A549 (cell line): ENCODE results near the gene PIGZ. TPM values are rescaled to one million over a fixed set of nuclear protein-coding genes. Genes with fewer than 3 reads are reported as not detected.

Experiments used
- ATAC-seq, 2 experiments: fragments of 200-7000 bp in 1 of 2; fragments of >200 bp in 1 of 2; cut with Nextera tagmentation in 1 of 2; cut with Tn5 transposase in 1 of 2; 3 replicates each; pipeline versions ENCODE4 v1.8.0 to v1.9.1; 2018 to 2020; ENCODE audit warnings: mild to moderate bottlenecking in 1 of 2, moderate library complexity in 1 of 2
- CTCF ChIA-PET: fragments of 300-600 bp; sonication (Branson Sonifier 250); formaldehyde crosslinking; extraction: SDS; loops from one replicate; lab custom pipeline; 2021; ENCODE audit warnings: antibody characterized with exemption, inconsistent platforms; lab: Yijun Ruan, JAX
- POLR2A ChIA-PET: fragments of 350-600 bp; formaldehyde crosslinking; extraction: SDS; loops from one replicate; lab custom pipeline; 2021; ENCODE audit warnings: antibody characterized with exemption, inconsistent platforms; lab: Yijun Ruan, JAX
- DNase-seq, 2 experiments: peaks; one replicate each; pipeline versions ENCODE4 v3.0.0 to v3.0.0-alpha.2; 2011 to 2016; ENCODE audit warnings: low read depth in 1 of 2, low spot score in 1 of 2
- FAIRE-seq: peaks from 2 replicates; lab custom pipeline; 2011; peaks lifted over from hg19 to GRCh38; lab: Jason Lieb, UNC
- H3K27ac ChIP-seq, 2 experiments: fragments of >200 bp; sonication (Bioruptor Twin); formaldehyde crosslinking; 3 replicates each; pipeline ENCODE4 v1.5.1; 2016 to 2017
- H3K4me1 ChIP-seq: fragments of >200 bp; sonication (Bioruptor Twin); formaldehyde crosslinking; 3 replicates; pipeline ENCODE4 v1.6.1; 2016
- H3K4me2 ChIP-seq: fragments of >200 bp; sonication (Bioruptor Twin); formaldehyde crosslinking; 3 replicates; pipeline ENCODE4 v1.6.1; 2016
- H3K4me3 ChIP-seq: fragments of >200 bp; sonication (Bioruptor Twin); formaldehyde crosslinking; 3 replicates; pipeline ENCODE4 v1.5.1; 2016
- H3K9me3 ChIP-seq: fragments of >200 bp; sonication (Bioruptor Twin); formaldehyde crosslinking; 3 replicates; pipeline ENCODE4 v1.6.1; 2016
- BHLHE40 ChIP-seq: IDR thresholded peaks from 2 replicates; pipeline ENCODE4 v1.6.1; 2012; ENCODE audit warnings: low read depth, low read length, inconsistent platforms
- CHD4 ChIP-seq: fragments of 200-600 bp; sonication (generic); IDR thresholded peaks from 2 replicates; pipeline ENCODE4 v1.6.1; 2016; ENCODE audit warnings: antibody characterized with exemption, mild to moderate bottlenecking, borderline replicate concordance
- EHF ChIP-seq: fragments of 250-450 bp; sonication (Bioruptor Pico); IDR thresholded peaks from 2 replicates; pipeline ENCODE4 v1.5.0; 2020; ENCODE audit warnings: mild to moderate bottlenecking
- ESRRA ChIP-seq: fragments of 150-350 bp; IDR thresholded peaks from 2 replicates; pipeline ENCODE4 v1.6.1; 2014; ENCODE audit warnings: mild to moderate bottlenecking, low read length, borderline replicate concordance
- FOSL2 ChIP-seq, 2 experiments: fragments of 450-650 bp in 1 of 2; fragments of >200 bp in 1 of 2; sonication (Bioruptor Twin) in 1 of 2; formaldehyde crosslinking; IDR thresholded peaks; 2 replicates each; pipeline versions ENCODE4 v1.5.0 to v1.6.1; 2016 to 2020; ENCODE audit warnings: mild to moderate bottlenecking in 1 of 2, moderate library complexity in 1 of 2
- HEYL ChIP-seq: fragments of 250-450 bp; sonication (Bioruptor Pico); IDR thresholded peaks from 2 replicates; pipeline ENCODE4 v1.8.0; 2021; ENCODE audit warnings: mild to moderate bottlenecking, moderate library complexity
- HOXA7 ChIP-seq: fragments of 250-450 bp; sonication (Bioruptor Pico); IDR thresholded peaks from 2 replicates; pipeline ENCODE4 v1.5.0; 2020; ENCODE audit warnings: mild to moderate bottlenecking, moderate library complexity
- HOXB13 ChIP-seq: fragments of 250-450 bp; sonication (Bioruptor Pico); IDR thresholded peaks from 2 replicates; pipeline ENCODE4 v1.5.0; 2020; ENCODE audit warnings: low read depth, mild to moderate bottlenecking, moderate library complexity
- JUNB ChIP-seq: fragments of >200 bp; sonication (Bioruptor Twin); formaldehyde crosslinking; IDR thresholded peaks from 2 replicates; pipeline ENCODE4 v1.6.1; 2016
- MYC ChIP-seq: IDR thresholded peaks from 2 replicates; pipeline ENCODE4 v1.6.1; 2012; ENCODE audit warnings: mild to moderate bottlenecking, inconsistent platforms, low read length, improper control_type of control experiment, borderline replicate concordance
- NFE2L2 ChIP-seq: fragments of 150-350 bp; conservative IDR thresholded peaks from 2 replicates; pipeline ENCODE4 v1.6.1; 2014; ENCODE audit warnings: low read length
- RARB ChIP-seq: fragments of 250-450 bp; sonication (Bioruptor Pico); IDR thresholded peaks from 2 replicates; pipeline ENCODE4 v1.8.0; 2021; ENCODE audit warnings: mild to moderate bottlenecking, moderate library complexity
- RNF2 ChIP-seq: fragments of 200-600 bp; sonication (generic); IDR thresholded peaks from 2 replicates; pipeline ENCODE4 v1.6.1; 2016; ENCODE audit warnings: low read depth, mild to moderate bottlenecking, antibody characterized with exemption, moderate library complexity, borderline replicate concordance
- SMC3 ChIP-seq: fragments of >200 bp; sonication (Bioruptor Twin); formaldehyde crosslinking; IDR thresholded peaks from 3 replicates; pipeline ENCODE4 v1.6.1; 2018; ENCODE audit warnings: inconsistent platforms
- SREBF2 ChIP-seq: fragments of 450-650 bp; IDR thresholded peaks from 2 replicates; pipeline ENCODE4 v1.6.1; 2014; ENCODE audit warnings: mild to moderate bottlenecking, moderate library complexity
- TP53 ChIP-seq: fragments of 250-450 bp; sonication (Bioruptor Pico); IDR thresholded peaks from 2 replicates; pipeline ENCODE4 v1.5.0; 2021; ENCODE audit warnings: mild to moderate bottlenecking, moderate library complexity
- ZC3H11A ChIP-seq: fragments of 450-650 bp; IDR thresholded peaks from 2 replicates; pipeline ENCODE4 v1.6.1; 2014; ENCODE audit warnings: antibody characterized with exemption, mild to moderate bottlenecking
- ZSCAN20 ChIP-seq: fragments of 250-450 bp; sonication (Bioruptor Pico); IDR thresholded peaks from 2 replicates; pipeline ENCODE4 v1.8.0; 2022; ENCODE audit warnings: mild to moderate bottlenecking, moderate library complexity
- WGBS: methylation state at CpG from one replicate; pipeline ENCODE4 v1.1.6; 2017; ENCODE audit errors: missing lambda C conversion rate; 5-methylcytosine and 5-hydroxymethylcytosine counted together
- polyA plus RNA-seq, 4 experiments: library from polyadenylated mRNA; depleted of rRNA in 3 of 4; stranded (reverse); fragments of >200 nt; fragmentation: RNase III in 1 of 4; extraction: RNeasy Plus Mini Kit Qiagen cat#74134 plus additional on column Dnase treatment in 1 of 4; gene quantifications; 2 replicates in 3 of 4; 3 replicates in 1 of 4; pipeline ENCODE4 v1.2.3, GENCODE V29; 2011 to 2017
- TF ChIP-seq, protein P1 (sequence below): fragments of >200 bp; sonication (Bioruptor Twin); formaldehyde crosslinking; IDR thresholded peaks from 2 replicates; pipeline ENCODE4 v1.6.1; 2016
- TF ChIP-seq, protein P2 (sequence below): fragments of 250-450 bp; sonication (Bioruptor Pico); IDR thresholded peaks from 2 replicates; pipeline ENCODE4 v1.5.0; 2020; ENCODE audit warnings: low read depth, mild to moderate bottlenecking, moderate library complexity
- TF ChIP-seq, protein P3 (sequence below): fragments of >200 bp; sonication (Bioruptor Twin); formaldehyde crosslinking; IDR thresholded peaks from 3 replicates; pipeline ENCODE4 v1.6.1; 2016
- TF ChIP-seq, protein P4 (sequence below): IDR thresholded peaks from 2 replicates; pipeline ENCODE4 v1.6.1; 2012; ENCODE audit warnings: low read depth, borderline replicate concordance
- TF ChIP-seq, protein P5 (sequence below): fragments of >200 bp; sonication (Bioruptor Twin); formaldehyde crosslinking; IDR thresholded peaks from 3 replicates; pipeline ENCODE4 v1.5.1; 2016

PIGZ gene
- polyA plus RNA-seq, 2 of the 4 experiments (the other 2 are of a cell fraction): 1.4 to 1.8 TPM

DNA sequence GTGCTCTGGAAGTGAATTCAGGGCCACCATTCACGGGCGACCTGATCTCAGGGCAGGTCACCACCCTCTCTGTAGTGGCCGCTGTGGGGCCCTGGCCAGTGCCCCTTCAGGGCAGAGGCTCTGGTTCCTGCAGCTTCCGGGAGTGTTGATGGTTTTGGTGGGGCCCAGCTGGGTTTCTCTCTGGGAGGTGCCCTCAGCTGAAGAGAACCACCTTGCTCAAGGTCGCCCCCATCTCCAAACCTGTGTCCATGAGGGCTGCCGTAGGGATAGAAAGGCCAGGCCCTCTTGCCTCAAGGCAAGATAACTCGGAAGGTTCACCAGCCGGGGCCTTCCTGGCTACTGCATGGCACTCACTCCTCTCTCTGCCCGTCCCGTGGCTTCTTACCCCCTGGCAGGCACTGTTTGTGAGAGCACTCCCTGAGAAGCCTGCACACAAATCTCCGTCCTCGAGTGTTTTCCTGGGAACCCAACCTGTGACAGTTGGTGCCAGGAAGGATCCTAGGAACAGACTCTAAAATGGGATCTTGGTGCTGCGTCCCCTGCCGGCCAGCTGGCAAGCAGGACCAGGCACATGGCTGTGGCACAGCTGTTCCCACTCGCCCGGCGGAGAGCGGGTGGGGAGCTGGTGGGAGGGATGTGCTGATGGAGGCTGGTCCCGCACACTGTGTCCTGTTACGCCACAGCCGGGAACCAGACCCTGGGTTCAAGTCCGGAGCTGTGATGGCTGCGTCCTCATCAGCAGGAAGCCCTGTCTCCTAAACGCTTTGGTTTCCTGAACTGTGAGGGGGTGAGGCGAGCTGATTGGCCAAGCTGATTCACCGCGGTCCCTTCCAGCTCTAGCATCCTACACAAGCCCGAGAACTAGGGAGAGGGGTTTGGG is 23.2 kb upstream of the PIGZ start:
- H3K4me2 ChIP-seq: no peak overlapping the region
- H3K4me3 ChIP-seq: no peak overlapping the region
- CTCF ChIA-PET: interaction anchor here (1.8 to 4.6 kb wide), 4 partner anchors 11 to 39 kb away, joined by 5 to 17 read pairs (median 11); no protein-coding TSS in a partner anchor
- H3K4me1 ChIP-seq: no peaks in the 10 kb centered on the region
- ATAC-seq: no peak
- TF ChIP-seq FOSL2 (IDR thresholded peaks at IDR 0.05): no peak
- TF ChIP-seq FOSL2 (CRISPR knock-in tag; IDR thresholded peaks at IDR 0.05): no peak
- no peak for TF ChIP-seq ZSCAN20 (CRISPR knock-in tag)
- no peak for TF ChIP-seq NFE2L2
- TF ChIP-seq TP53 (CRISPR knock-in tag): no peak
- TF ChIP-seq ZC3H11A: no peak
- no peak for TF ChIP-seq EHF (CRISPR knock-in tag)
- TF ChIP-seq, protein P1, sequence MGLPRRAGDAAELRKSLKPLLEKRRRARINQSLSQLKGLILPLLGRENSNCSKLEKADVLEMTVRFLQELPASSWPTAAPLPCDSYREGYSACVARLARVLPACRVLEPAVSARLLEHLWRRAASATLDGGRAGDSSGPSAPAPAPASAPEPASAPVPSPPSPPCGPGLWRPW: no peak
- TF ChIP-seq SMC3: no peak
- TF ChIP-seq BHLHE40: no peak
- no peak for TF ChIP-seq RNF2
- TF ChIP-seq HEYL (CRISPR knock-in tag): no peak
- TF ChIP-seq ESRRA: no peak
- TF ChIP-seq, protein P2, sequence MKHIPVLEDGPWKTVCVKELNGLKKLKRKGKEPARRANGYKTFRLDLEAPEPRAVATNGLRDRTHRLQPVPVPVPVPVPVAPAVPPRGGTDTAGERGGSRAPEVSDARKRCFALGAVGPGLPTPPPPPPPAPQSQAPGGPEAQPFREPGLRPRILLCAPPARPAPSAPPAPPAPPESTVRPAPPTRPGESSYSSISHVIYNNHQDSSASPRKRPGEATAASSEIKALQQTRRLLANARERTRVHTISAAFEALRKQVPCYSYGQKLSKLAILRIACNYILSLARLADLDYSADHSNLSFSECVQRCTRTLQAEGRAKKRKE: no peak
- no peak for TF ChIP-seq JUNB
- TF ChIP-seq CHD4: no peak
- TF ChIP-seq HOXA7: no peak
- TF ChIP-seq, protein P3, sequence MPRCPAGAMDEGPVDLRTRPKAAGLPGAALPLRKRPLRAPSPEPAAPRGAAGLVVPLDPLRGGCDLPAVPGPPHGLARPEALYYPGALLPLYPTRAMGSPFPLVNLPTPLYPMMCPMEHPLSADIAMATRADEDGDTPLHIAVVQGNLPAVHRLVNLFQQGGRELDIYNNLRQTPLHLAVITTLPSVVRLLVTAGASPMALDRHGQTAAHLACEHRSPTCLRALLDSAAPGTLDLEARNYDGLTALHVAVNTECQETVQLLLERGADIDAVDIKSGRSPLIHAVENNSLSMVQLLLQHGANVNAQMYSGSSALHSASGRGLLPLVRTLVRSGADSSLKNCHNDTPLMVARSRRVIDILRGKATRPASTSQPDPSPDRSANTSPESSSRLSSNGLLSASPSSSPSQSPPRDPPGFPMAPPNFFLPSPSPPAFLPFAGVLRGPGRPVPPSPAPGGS: no peak
- TF ChIP-seq SREBF2: no peak
- TF ChIP-seq, protein P4, sequence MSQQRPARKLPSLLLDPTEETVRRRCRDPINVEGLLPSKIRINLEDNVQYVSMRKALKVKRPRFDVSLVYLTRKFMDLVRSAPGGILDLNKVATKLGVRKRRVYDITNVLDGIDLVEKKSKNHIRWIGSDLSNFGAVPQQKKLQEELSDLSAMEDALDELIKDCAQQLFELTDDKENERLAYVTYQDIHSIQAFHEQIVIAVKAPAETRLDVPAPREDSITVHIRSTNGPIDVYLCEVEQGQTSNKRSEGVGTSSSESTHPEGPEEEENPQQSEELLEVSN: no peak
- POLR2A ChIA-PET: no interaction called here
- H3K9me3 ChIP-seq: no peaks in the 10 kb centered on the region
- no peak for FAIRE-seq
- H3K27ac ChIP-seq: no peak overlapping the region
- DNase-seq: no peak
- 80% methylated on average over 17 of the region's 28 CpGs for WGBS

DNA sequence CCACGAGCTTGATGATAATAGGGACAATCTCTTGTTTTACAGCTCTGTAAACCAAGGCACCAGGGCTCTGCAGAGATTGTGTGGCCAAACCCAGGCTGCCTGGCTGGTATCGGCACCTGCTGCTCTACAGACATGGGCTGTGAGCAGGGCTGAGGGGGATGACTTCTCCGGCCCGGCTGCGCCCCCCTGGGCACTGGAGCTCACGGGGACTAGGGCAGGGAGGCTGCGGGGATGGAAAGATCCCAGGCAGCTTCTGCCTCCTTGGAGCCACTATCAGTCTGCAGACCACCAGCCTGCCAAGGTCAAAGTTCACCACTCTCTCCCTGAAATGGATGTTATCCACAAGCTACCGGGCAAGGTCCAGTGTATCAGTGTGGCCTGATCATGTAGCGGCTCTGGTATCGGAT is 22.0 kb upstream of the PIGZ start:
- no peak overlapping the region for H3K4me3 ChIP-seq
- no peaks in the 10 kb centered on the region for H3K4me1 ChIP-seq
- CTCF ChIA-PET: interaction anchor here (0.6 to 4.6 kb wide), 4 partner anchors 12 to 208 kb away, joined by 3 to 17 read pairs (median 8); no protein-coding TSS in a partner anchor
- no peak for ATAC-seq
- FAIRE-seq: no peak
- no peak for DNase-seq
- WGBS: 100% methylated on average over 3 of the region's 10 CpGs
- POLR2A ChIA-PET: no interaction called here
- TF ChIP-seq, protein P5, sequence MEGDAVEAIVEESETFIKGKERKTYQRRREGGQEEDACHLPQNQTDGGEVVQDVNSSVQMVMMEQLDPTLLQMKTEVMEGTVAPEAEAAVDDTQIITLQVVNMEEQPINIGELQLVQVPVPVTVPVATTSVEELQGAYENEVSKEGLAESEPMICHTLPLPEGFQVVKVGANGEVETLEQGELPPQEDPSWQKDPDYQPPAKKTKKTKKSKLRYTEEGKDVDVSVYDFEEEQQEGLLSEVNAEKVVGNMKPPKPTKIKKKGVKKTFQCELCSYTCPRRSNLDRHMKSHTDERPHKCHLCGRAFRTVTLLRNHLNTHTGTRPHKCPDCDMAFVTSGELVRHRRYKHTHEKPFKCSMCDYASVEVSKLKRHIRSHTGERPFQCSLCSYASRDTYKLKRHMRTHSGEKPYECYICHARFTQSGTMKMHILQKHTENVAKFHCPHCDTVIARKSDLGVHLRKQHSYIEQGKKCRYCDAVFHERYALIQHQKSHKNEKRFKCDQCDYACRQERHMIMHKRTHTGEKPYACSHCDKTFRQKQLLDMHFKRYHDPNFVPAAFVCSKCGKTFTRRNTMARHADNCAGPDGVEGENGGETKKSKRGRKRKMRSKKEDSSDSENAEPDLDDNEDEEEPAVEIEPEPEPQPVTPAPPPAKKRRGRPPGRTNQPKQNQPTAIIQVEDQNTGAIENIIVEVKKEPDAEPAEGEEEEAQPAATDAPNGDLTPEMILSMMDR: no peak
- no peak for TF ChIP-seq MYC
- TF ChIP-seq, protein P4: no peak
- no peak for TF ChIP-seq ESRRA
- no peak for TF ChIP-seq JUNB
- TF ChIP-seq NFE2L2: no peak
- no peak for TF ChIP-seq RARB (CRISPR knock-in tag)
- no peak for TF ChIP-seq ZC3H11A
- TF ChIP-seq HOXB13 (CRISPR knock-in tag): no peak
- TF ChIP-seq, all 56 proteins: peak for 0
- no peaks in the 10 kb centered on the region for H3K9me3 ChIP-seq
- H3K27ac ChIP-seq: no peak overlapping the region
- no peak overlapping the region for H3K4me2 ChIP-seq
